Activated CD8-positive, alpha-beta T cell treated with anti-CD3 and anti-CD28 coated beads for 36 hours (primary cell): ENCODE measurements around the gene SPATA32. TPM values are rescaled to one million over a fixed set of nuclear protein-coding genes. Genes with fewer than 3 reads are reported as not detected.
A peak's percentile ranks its signal among the peaks of the same experiment; 100 is the strongest.

Source experiments
- ATAC-seq: fragments of 200-7000 bp; cut with Tn5 transposase; one replicate; pipeline ENCODE4 v1.10.0; 2021; ENCODE audit warnings: mild to moderate bottlenecking, moderate library complexity
- CTCF ChIA-PET: fragments of 350-600 bp; sonication (Branson Sonifier 250); formaldehyde crosslinking; loops from one replicate; lab custom pipeline; 2021; ENCODE audit warnings: antibody characterized with exemption; lab: Charles Lee
- POLR2A ChIA-PET: fragments of 350-600 bp; sonication (Branson Sonifier 250); formaldehyde crosslinking; loops from one replicate; lab custom pipeline; 2021; ENCODE audit warnings: antibody characterized with exemption; lab: Charles Lee
- DNase-seq: peaks from one replicate; pipeline ENCODE4 v3.0.0-alpha.2; 2020
- H3K27ac Mint-ChIP-seq: one replicate; pipeline ENCODE4 v1.8.0; 2021; ENCODE audit warnings: mild to moderate bottlenecking, mixed read lengths
- H3K27me3 Mint-ChIP-seq: one replicate; pipeline ENCODE4 v1.8.0; 2021; ENCODE audit warnings: mixed read lengths
- H3K36me3 Mint-ChIP-seq: one replicate; pipeline ENCODE4 v1.8.0; 2021; ENCODE audit warnings: low read depth, mixed read lengths
- H3K4me1 Mint-ChIP-seq: one replicate; pipeline ENCODE4 v1.8.0; 2021; ENCODE audit warnings: low read depth, mixed read lengths
- H3K4me3 Mint-ChIP-seq: one replicate; pipeline ENCODE4 v1.8.0; 2021; ENCODE audit warnings: mild to moderate bottlenecking, moderate library complexity, mixed read lengths
- H3K9me3 Mint-ChIP-seq: one replicate; pipeline ENCODE4 v1.8.0; 2021; ENCODE audit warnings: mixed read lengths
- intact Hi-C: fragments of 100-400 bp; cut with micrococcal nuclease; formaldehyde crosslinking; loops from one replicate; pipeline ENCODE4 v1.10.0; 2022
- total RNA-seq, 2 experiments: library from RNA; stranded (reverse); gene quantifications; one replicate each; pipeline ENCODE4 v1.2.3, GENCODE V29; 2021
- TF ChIP-seq, protein P1 (sequence below): fragments of 200-600 bp; IDR thresholded peaks from one replicate; pipeline ENCODE4 v1.8.0; 2022; ENCODE audit warnings: antibody characterized with exemption, mild to moderate bottlenecking

Gene SPATA32
- total RNA-seq, 2 experiments from 2014 or later, result 0.27 to 0.63 TPM

GRCh38 chr17:45300060-45300751 lies 38.3 kb upstream of the SPATA32 start:
- H3K4me3 Mint-ChIP-seq, result no peak overlapping the region
- peaks cover 81% of the 10 kb centered on the region for H3K4me1 Mint-ChIP-seq
- H3K9me3 Mint-ChIP-seq, result peaks cover 4% of the 10 kb centered on the region
- POLR2A ChIA-PET, result interaction anchor here (1.1 to 11.5 kb wide), 2 partner anchors 14 to 92 kb away, joined by 3 to 151 read pairs; partner anchors contain the start of gene MAP3K14
- peaks cover 63% of the 10 kb centered on the region for H3K36me3 Mint-ChIP-seq
- no peaks in the 10 kb centered on the region for H3K27me3 Mint-ChIP-seq
- H3K27ac Mint-ChIP-seq, result peak overlapping the region; percentile 40
- CTCF ChIA-PET, result interaction anchor here (0.6 to 3.0 kb wide), 4 partner anchors 19 to 103 kb away, joined by 3 to 16 read pairs (median 7); no protein-coding TSS in a partner anchor
- no peak for DNase-seq
- TF ChIP-seq, protein P1, sequence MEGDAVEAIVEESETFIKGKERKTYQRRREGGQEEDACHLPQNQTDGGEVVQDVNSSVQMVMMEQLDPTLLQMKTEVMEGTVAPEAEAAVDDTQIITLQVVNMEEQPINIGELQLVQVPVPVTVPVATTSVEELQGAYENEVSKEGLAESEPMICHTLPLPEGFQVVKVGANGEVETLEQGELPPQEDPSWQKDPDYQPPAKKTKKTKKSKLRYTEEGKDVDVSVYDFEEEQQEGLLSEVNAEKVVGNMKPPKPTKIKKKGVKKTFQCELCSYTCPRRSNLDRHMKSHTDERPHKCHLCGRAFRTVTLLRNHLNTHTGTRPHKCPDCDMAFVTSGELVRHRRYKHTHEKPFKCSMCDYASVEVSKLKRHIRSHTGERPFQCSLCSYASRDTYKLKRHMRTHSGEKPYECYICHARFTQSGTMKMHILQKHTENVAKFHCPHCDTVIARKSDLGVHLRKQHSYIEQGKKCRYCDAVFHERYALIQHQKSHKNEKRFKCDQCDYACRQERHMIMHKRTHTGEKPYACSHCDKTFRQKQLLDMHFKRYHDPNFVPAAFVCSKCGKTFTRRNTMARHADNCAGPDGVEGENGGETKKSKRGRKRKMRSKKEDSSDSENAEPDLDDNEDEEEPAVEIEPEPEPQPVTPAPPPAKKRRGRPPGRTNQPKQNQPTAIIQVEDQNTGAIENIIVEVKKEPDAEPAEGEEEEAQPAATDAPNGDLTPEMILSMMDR, result no peak
- no peak for ATAC-seq
- intact Hi-C loops, result no loop called here

- intact Hi-C loops, result no loop called here
- Mint-ChIP-seq H3K9me3 (peaks cover 4% of the 10 kb centered on the region), H3K27me3 (no peaks in the 10 kb centered on the region), H3K27ac (peak overlapping the region; percentile 56), H3K4me3 (no peak overlapping the region), H3K36me3 (peaks cover 59% of the 10 kb centered on the region), H3K4me1 (peaks cover 80% of the 10 kb centered on the region)
- ATAC-seq (no peak), DNase-seq (no peak)
- POLR2A ChIA-PET, result interaction anchor here (0.8 to 11.5 kb wide), 4 partner anchors 15 to 93 kb away, joined by 3 to 151 read pairs (median 4); partner anchors contain the start of gene MAP3K14
- TF ChIP-seq, protein P1, result no peak
- CTCF ChIA-PET, result interaction anchor here (0.8 to 3.0 kb wide), 5 partner anchors 12 to 86 kb away, joined by 3 to 16 read pairs (median 4); no protein-coding TSS in a partner anchor
Observed at GRCh38 chr17:45299361-45299760, 37.5 kb upstream of the SPATA32 start.

DNA sequence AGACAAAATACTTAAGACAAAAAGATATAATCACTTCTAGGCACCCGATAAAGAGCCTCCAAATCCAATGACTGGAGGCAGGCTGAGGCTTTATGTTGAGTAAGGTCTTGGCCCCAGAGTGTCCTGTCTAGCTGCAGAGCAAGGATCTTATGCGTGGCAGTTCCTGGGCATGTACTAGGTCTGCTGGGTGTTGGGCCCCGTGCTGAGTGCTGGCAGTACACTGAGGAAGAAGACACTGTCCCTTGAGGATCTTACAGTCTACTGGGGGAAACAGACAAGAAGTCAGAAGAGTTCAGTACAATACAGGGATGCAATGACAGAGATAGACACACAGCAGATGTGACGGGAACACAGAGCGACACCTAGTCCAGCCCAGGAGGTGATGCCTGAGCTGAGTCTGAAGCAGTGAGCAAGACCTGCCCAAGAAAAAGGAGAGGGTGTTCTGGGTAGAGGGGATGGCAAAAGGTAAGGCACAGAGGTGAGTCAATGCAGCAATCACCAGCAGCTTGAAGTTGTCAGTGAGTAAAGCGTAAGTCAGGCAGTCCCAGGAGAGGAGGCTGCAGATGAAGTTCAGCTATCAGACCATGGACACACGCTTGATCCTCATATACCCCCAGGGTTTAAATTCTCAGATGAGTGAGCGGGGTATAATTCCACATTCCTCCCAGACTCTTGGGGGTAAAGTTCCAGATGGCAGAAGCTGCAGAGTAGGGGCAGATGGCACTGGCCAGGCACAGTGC lies 36.8 kb upstream of the SPATA32 start:
- H3K4me1 Mint-ChIP-seq, result peaks cover 82% of the 10 kb centered on the region
- TF ChIP-seq, protein P1, result no peak
- H3K36me3 Mint-ChIP-seq, result peaks cover 58% of the 10 kb centered on the region
- peak; percentile 32 for ATAC-seq
- CTCF ChIA-PET, result interaction anchor here (0.8 to 3.0 kb wide), 7 partner anchors 13 to 93 kb away, joined by 3 to 16 read pairs (median 4); partner anchors contain the start of gene MAP3K14
- POLR2A ChIA-PET, result interaction anchor here (0.8 to 11.5 kb wide), 4 partner anchors 16 to 94 kb away, joined by 3 to 151 read pairs (median 4); partner anchors contain the start of gene MAP3K14
- peak overlapping the region; percentile 48 for H3K27ac Mint-ChIP-seq
- H3K9me3 Mint-ChIP-seq, result peaks cover 4% of the 10 kb centered on the region
- intact Hi-C loops, result no loop called here
- no peaks in the 10 kb centered on the region for H3K27me3 Mint-ChIP-seq
- no peak overlapping the region for H3K4me3 Mint-ChIP-seq
- DNase-seq, result no peak

GRCh38 chr17:45296833-45297124 lies 34.9 kb upstream of the SPATA32 start:
- H3K4me3 Mint-ChIP-seq, result no peak overlapping the region
- H3K36me3 Mint-ChIP-seq, result peaks cover 55% of the 10 kb centered on the region
- DNase-seq, result no peak
- intact Hi-C loops, result no loop called here
- ChIA-PET POLR2A (interaction anchor here (0.6 kb wide), 1 partner anchor 12 kb away, joined by 3 read pairs; no protein-coding TSS in a partner anchor), CTCF (no interaction called here)
- TF ChIP-seq, protein P1, result no peak
- no peaks in the 10 kb centered on the region for H3K27me3 Mint-ChIP-seq
- no peak for ATAC-seq
- peak overlapping the region; percentile 81 for H3K27ac Mint-ChIP-seq
- H3K9me3 Mint-ChIP-seq, result peaks cover 4% of the 10 kb centered on the region
- peaks cover 83% of the 10 kb centered on the region for H3K4me1 Mint-ChIP-seq
